Smooth muscle cell (in vitro differentiated cells): Measurements from ENCODE around the gene SIGLEC9. TPM values are rescaled to one million over a fixed set of nuclear protein-coding genes. Genes with fewer than 3 reads are reported as not detected.

Experiments used
- DNase-seq: peaks from one replicate; lab custom pipeline; 2025; ENCODE audit not compliant: unreplicated experiment; lab: John Stamatoyannopoulos, UW
- H2AFZ ChIP-seq: fragments of 200-600 bp; sonication (generic); 2 replicates; pipeline ENCODE4 v1.6.0; 2016; ENCODE audit warnings: antibody characterized with exemption, low read depth, mild to moderate bottlenecking
- H3F3A ChIP-seq: fragments of 200-600 bp; sonication (generic); 2 replicates; pipeline ENCODE4 v1.6.0; 2017; ENCODE audit warnings: antibody characterized with exemption, low read depth
- H3K27ac ChIP-seq: fragments of 200-600 bp; sonication (generic); 2 replicates; pipeline ENCODE4 v1.5.1; 2016; ENCODE audit warnings: low read depth, mild to moderate bottlenecking
- H3K27me3 ChIP-seq: fragments of 200-600 bp; sonication (generic); 2 replicates; pipeline ENCODE4 v1.6.1; 2016; ENCODE audit warnings: low read depth, mild to moderate bottlenecking
- H3K36me3 ChIP-seq: fragments of 200-600 bp; sonication (generic); 2 replicates; pipeline ENCODE4 v1.5.1; 2016; ENCODE audit warnings: low read depth
- H3K4me1 ChIP-seq: fragments of 200-600 bp; sonication (generic); 2 replicates; pipeline ENCODE4 v1.5.1; 2016; ENCODE audit warnings: low read depth
- H3K4me2 ChIP-seq: fragments of 200-600 bp; sonication (generic); 2 replicates; pipeline ENCODE4 v1.6.0; 2016; ENCODE audit warnings: mild to moderate bottlenecking
- H3K4me3 ChIP-seq: fragments of 200-600 bp; sonication (generic); 2 replicates; pipeline ENCODE4 v1.5.1; 2016; ENCODE audit warnings: mild to moderate bottlenecking
- H3K79me2 ChIP-seq: fragments of 200-600 bp; sonication (generic); 2 replicates; pipeline ENCODE4 v1.6.0; 2016; ENCODE audit warnings: low read depth, mild to moderate bottlenecking
- H3K9ac ChIP-seq: fragments of 200-600 bp; sonication (generic); 2 replicates; pipeline ENCODE4 v1.6.0; 2016; ENCODE audit warnings: low read depth
- H3K9me3 ChIP-seq: fragments of 200-600 bp; sonication (generic); replicated peaks from 2 replicates; pipeline ENCODE4 v1.5.1; 2016; ENCODE audit warnings: low read depth
- H4K20me1 ChIP-seq: fragments of 200-600 bp; sonication (generic); 2 replicates; pipeline ENCODE4 v1.6.0; 2016; ENCODE audit warnings: low read depth
- WGBS: methylation state at CpG from one replicate; pipeline ENCODE4 v1.1.7; 2016; ENCODE audit warnings: low lambda C conversion rate; 5-methylcytosine and 5-hydroxymethylcytosine counted together
- polyA plus RNA-seq: library from polyadenylated mRNA; unstranded; fragments of >200 nt; fragmentation: Nextera tagmentation; extraction: Ambion mirVana; gene quantifications from 2 replicates; pipeline ENCODE4 v1.2.1, GENCODE V29; 2016
- total RNA-seq: library from RNA; depleted of rRNA; stranded (reverse); fragments of >200 nt; gene quantifications from 2 replicates; pipeline ENCODE4 v1.2.3, GENCODE V29; 2014
- TF ChIP-seq, protein P1 (sequence below): fragments of 200-600 bp; sonication (generic); IDR thresholded peaks from 2 replicates; pipeline ENCODE4 v1.5.1; 2017; ENCODE audit warnings: borderline replicate concordance, mild to moderate bottlenecking, antibody characterized with exemption; ENCODE audit not compliant: insufficient read depth, poor library complexity, severe bottlenecking

The SIGLEC9 gene
- total and polyA plus RNA-seq, 2 experiments from 2014 or later: not detected

DNA sequence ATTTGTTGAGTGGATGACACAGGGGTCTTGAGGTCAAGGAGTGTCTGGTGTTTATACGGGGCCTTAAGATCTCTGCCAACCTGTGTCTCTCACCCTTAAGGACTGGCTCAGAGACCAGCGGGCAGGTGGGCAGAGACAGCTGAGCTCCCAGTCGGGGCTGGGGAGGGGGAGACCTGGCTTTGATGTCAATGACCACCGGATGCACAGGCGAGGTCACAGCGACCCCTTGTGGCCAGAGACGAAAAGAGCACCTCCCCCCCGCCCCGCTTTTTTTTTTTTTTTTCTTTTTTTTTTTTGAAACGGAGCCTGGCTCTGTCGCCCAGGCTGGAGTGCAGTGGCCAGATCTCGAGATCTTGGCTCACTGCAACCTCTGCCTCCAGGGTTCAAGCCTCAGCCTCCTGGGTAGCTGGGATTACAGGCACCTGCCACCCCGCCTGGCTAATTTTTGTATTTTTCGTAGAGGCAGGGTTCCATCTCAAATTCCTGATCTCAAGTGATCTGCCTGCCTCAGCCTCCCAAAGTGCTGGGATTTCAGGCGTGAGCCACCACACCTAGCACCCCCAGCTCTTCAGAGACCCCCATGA is 29.9 kb upstream of the SIGLEC9 start:
- Histone ChIP-seq H3K9me3 (no peaks in the 10 kb centered on the region), H2AFZ (no peak overlapping the region), H3K4me3 (no peak overlapping the region), H3K4me2 (no peak overlapping the region), H3F3A (peaks cover 3% of the 10 kb centered on the region), H3K27ac (no peak overlapping the region), H3K79me2 (no peaks in the 10 kb centered on the region), H3K9ac (no peak overlapping the region), H3K36me3 (no peaks in the 10 kb centered on the region), H3K27me3 (no peaks in the 10 kb centered on the region), H3K4me1 (no peaks in the 10 kb centered on the region), H4K20me1 (peaks cover 38% of the 10 kb centered on the region)
- WGBS: 33% methylated on average over 10 of the region's 15 CpGs
- TF ChIP-seq, protein P1, sequence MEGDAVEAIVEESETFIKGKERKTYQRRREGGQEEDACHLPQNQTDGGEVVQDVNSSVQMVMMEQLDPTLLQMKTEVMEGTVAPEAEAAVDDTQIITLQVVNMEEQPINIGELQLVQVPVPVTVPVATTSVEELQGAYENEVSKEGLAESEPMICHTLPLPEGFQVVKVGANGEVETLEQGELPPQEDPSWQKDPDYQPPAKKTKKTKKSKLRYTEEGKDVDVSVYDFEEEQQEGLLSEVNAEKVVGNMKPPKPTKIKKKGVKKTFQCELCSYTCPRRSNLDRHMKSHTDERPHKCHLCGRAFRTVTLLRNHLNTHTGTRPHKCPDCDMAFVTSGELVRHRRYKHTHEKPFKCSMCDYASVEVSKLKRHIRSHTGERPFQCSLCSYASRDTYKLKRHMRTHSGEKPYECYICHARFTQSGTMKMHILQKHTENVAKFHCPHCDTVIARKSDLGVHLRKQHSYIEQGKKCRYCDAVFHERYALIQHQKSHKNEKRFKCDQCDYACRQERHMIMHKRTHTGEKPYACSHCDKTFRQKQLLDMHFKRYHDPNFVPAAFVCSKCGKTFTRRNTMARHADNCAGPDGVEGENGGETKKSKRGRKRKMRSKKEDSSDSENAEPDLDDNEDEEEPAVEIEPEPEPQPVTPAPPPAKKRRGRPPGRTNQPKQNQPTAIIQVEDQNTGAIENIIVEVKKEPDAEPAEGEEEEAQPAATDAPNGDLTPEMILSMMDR: peak; percentile 73
- no peak for DNase-seq

DNA sequence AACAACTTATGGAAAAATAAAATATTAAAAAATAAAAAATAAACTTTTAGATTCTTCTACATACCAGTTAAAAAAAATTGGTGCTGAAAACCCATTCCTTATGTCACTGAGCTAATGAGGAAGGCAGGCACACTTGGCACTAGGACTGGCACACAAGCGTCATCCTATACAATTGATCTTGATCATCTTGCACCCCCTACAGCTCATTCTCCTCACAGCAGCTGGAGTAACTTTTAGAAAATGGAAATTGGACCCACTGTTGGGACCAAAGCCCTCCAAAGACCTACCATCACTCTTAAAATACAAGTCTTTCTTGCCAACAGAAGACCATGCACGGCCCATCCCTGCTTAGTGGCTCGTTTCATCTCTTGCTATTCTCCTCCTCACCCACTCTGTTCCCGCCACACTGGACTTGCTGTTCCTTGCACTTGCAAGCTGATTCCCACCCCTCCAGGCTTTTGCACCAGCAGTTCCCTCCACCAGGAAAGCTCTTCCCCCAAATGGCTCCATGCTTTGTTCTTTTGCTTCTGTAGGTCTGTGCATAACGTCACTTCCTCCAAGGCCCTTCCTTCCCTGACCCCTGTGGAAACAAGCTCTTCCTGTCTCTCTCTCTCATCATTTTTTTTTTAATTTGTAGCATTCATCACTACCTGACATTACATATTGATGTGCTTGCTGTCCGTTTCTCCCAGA is 28.1 kb upstream of the SIGLEC9 start:
- Histone ChIP-seq H2AFZ (no peak overlapping the region), H3K9me3 (no peaks in the 10 kb centered on the region), H3K27ac (no peak overlapping the region), H3K4me1 (no peaks in the 10 kb centered on the region), H3K9ac (no peak overlapping the region), H3K4me3 (no peak overlapping the region), H3K36me3 (no peaks in the 10 kb centered on the region), H4K20me1 (peaks cover 55% of the 10 kb centered on the region), H3K27me3 (no peaks in the 10 kb centered on the region), H3F3A (peaks cover 3% of the 10 kb centered on the region), H3K4me2 (no peak overlapping the region), H3K79me2 (no peaks in the 10 kb centered on the region)
- DNase-seq: no peak
- 90% methylated on average over 6 of the region's 6 CpGs for WGBS
- TF ChIP-seq, protein P1: no peak

DNA sequence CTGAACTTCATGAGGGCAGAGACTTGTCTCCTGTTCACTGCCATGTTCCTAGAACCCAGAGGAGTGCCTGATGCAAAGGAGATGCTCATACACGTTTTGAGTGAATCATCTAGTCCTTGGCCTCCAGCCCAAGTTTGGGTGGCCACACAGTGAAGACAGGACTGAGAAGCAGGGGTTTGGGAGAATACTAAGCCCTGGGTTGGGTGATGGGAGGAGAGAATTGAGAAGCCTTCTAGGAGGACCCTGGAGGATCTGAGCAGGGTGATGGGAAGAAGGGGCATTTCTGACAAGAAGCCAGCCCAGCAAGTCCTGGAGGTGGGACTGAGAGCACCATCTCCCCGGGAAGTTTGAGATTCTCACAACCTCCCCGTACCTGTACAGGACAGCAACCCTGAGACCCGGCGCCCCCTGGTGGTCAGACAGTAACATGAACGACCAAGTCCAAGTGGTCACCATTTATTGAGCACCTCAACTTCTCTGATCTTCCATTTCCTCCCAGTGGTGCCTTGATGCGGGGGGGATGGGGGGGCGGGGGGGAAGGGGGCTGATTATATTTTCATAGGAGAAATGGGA is 27.5 kb upstream of the SIGLEC9 start:
- H3K36me3 ChIP-seq: no peaks in the 10 kb centered on the region
- DNase-seq: no peak
- H3K4me3 ChIP-seq: no peak overlapping the region
- H3K27me3 ChIP-seq: no peaks in the 10 kb centered on the region
- H3K4me2 ChIP-seq: no peak overlapping the region
- H3F3A ChIP-seq: peaks cover 3% of the 10 kb centered on the region
- H3K9ac ChIP-seq: no peak overlapping the region
- H3K27ac ChIP-seq: no peak overlapping the region
- TF ChIP-seq, protein P1: peak; percentile 66
- H3K4me1 ChIP-seq: no peaks in the 10 kb centered on the region
- WGBS: 32% methylated on average over 4 of the region's 8 CpGs
- no peaks in the 10 kb centered on the region for H3K79me2 ChIP-seq
- no peaks in the 10 kb centered on the region for H3K9me3 ChIP-seq
- peaks cover 61% of the 10 kb centered on the region for H4K20me1 ChIP-seq
- H2AFZ ChIP-seq: no peak overlapping the region
